ENCODE results near the gene DCST1.

Gene DCST1

DNA sequence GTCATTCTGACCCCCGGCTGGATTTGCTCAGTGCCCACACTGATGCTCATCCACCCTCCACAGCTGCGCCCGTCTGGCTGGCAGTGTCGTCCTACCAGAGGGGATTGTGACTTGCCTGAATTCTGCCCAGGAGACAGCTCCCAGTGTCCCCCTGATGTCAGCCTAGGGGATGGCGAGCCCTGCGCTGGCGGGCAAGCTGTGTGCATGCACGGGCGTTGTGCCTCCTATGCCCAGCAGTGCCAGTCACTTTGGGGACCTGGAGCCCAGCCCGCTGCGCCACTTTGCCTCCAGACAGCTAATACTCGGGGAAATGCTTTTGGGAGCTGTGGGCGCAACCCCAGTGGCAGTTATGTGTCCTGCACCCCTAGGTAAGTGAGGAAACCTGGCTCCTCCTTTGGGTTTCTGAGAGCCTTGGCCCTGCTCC lies 24.2 kb downstream of the DCST1 start:
- no peak for DNase-seq

DNA sequence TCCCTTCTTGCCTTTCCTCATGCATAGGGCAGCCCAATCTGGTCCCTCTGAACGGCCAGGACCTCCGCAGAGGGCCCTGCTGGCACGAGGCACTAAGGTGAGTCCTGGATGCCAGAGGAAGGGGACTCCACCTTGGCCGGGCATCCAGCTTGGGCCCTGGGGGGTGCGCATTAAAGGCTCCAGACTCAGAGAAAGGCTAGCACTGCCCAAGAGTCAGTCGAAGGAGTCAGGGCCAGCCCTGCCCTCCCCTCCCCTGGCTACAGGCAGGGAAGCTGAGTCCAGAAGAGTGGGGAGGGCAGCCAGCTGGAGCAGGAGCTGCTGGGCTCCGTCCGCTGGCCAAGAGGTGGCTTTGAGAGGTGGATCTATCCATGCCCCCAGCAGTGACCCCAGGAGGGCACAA lies 27.1 kb downstream of the DCST1 start:
- no peak for DNase-seq

DNA sequence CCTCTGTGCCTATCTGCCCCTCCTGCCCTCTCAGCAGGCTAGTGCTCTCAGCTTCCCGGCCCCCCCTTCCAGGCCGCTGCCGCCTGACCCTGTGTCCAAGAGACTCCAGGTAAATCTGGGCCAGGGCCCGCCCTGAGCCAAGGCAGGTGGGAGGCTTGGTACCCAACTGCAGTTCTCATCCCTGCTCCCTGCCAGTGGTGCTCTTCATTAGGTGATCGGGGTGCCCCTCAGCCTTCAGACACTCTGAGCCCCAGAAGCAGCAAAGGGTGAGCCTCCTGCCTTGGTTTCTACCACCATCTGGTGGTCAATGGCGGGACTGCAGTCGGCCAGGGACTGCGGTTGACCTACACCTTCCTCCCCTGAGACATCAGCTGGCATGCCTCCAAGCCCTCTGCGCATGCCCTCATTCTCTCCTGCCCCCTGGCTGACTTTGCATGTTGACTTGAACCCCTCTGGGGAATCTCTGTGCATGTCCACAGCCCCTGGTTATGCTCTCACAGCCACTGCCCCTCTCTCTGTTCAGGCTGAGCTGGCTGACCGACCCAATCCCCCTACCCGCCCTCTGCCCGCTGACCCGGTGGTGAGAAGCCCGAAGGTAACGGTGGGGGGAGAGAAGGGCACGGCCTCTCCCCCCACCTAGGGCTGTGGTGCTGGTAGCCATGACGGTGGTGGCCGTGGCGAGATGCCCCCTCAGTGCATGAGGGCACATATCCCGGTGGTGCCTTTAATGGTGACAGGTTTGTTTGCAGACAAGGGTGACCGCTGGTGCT lies 27.9 kb downstream of the DCST1 start:
- peak; percentile 71 for DNase-seq

DNA sequence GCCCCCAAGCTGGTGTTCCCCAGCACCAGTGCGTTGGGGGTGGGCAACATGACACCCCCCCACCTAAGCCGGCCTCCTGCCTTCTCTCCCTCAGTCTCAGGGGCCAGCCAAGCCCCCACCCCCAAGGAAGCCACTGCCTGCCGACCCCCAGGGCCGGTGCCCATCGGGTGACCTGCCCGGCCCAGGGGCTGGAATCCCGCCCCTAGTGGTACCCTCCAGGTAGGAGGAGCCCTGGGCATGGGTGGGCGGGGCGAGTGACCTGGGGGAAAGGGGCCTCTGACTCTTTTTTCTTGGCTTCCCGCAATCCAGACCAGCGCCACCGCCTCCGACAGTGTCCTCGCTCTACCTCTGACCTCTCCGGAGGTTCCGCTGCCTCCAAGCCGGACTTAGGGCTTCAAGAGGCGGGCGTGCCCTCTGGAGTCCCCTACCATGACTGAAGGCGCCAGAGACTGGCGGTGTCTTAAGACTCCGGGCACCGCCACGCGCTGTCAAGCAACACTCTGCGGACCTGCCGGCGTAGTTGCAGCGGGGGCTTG lies 28.6 kb downstream of the DCST1 start:
- no peak for DNase-seq

DNA sequence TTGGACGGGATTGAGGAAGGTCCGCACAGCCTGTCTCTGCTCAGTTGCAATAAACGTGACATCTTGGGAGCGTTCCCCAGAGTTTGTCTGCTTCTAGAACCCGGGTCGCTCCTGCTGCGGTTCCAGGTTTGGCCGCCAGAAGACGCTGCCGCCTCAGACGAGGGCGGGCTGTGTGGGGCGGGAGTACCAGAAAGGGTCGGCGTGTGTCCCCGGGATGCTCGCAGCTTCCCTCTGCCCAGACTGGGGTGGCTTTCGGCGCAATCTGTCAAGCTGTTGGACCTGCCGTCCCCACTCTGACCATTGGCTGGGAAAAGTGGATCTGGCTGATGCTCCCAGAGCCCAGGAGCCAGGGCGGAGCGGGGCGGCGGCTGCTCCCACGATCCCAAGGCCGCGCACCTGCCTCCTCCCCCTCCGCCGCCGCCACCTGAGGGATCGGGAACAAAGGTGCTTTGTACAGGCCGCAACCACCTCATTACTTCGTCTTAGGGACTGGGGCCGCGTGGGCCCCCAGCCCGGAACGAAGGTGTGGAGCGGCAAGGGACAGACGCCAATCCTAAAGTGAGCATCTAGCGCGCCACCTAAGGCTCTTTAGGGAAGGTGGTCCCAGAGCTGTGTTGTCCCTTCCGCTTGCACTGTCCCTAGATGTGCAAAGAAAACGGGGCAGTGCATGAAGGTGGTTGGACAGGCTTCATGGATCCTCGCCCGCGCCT lies 29.2 kb downstream of the DCST1 start:
- peak; percentile 33 for DNase-seq

DNA sequence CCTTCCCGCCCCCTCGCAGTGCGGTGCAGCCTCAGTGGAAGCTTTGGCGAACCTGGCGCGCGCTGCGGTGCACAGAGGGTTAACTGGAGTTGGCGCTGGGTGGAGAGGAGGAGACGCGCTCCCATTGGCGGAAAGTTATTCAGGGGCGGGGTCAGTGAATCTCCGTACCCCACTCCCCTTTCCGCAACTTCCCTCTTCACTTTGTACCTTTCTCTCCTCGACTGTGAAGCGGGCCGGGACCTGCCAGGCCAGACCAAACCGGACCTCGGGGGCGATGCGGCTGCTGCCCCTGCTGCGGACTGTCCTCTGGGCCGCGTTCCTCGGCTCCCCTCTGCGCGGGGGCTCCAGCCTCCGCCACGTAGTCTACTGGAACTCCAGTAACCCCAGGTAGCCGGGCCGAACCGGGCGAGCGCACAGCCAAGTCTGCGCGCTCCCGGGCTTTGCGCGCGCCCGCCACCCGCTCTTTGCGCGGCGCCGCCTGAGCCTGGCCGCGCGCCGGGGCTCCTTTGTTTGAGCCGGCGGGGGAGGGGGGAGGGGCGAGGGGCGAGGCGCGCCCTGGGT lies 30.0 kb downstream of the DCST1 start, which contains the start of gene EFNA4:
Gene EFNA4, plus strand, starts transcription at position 191 of the 561 bp plus-strand sequence. Its CDS starts 84 bp downstream, at position 275.
- DNase-seq, result peak; percentile 80

DNA sequence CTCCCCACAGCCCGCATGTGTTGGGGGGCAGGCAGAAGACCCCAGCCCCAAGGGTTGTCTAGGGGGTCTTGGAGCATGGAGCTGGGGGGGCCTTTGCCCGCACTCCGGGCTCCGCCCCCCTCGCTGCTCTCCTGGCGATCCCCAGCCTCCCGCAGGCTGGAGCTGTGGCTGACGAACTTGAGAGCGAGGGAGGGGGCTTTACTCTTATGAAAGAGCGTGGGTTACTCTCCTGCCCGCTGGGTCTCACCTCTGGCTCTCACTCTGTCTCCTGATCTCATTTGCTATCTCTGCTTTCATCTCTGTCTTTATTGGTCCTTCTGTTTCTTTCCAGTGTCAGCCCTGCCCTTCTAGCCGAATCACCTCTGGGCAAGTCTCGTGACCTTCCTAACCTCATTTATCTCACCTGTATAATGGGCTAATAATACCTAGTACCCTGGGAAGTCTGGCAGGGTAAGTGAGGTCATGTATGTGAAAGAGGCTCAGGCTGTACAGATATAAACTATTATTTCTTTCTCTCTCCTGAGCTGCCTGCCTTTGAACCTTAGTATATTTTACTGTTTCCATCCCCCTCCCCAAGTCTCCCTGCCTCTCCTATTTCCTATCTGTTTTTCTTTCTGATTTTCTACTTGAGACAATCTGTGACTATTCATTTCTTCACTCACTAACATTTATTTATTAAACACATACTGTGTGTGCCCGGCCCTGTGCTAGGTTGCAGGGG lies 30.6 kb downstream of the DCST1 start:
- DNase-seq, result no peak

DNA sequence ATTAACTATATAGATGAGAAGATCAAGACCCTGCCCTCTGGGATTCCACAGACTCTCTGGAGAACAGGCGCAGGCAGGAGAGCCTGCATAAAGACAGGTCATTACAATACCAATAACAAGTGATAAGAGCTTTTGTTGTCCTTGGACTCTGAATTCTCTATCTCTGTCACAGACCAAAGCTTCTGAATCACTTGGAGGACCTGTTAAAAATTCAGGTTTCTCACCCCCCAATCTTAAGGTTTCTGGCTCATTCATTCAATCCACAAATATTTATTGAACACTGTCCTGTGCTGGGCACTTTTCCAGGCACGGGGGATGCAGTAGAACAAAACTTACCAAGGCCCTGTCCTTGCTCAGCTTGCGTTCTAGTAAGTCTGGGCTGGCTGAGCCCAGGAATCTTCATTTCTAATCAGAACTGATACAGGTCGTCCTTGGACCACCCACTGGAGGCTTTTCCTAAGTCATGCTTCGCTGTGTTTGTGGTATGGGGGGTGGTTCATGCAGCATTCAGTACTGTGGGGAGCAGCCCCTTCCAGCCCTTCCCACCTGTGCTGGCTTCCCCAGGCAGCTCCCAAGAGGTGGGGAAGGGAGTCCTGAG lies 31.3 kb downstream of the DCST1 start:
- no peak for DNase-seq

DNA sequence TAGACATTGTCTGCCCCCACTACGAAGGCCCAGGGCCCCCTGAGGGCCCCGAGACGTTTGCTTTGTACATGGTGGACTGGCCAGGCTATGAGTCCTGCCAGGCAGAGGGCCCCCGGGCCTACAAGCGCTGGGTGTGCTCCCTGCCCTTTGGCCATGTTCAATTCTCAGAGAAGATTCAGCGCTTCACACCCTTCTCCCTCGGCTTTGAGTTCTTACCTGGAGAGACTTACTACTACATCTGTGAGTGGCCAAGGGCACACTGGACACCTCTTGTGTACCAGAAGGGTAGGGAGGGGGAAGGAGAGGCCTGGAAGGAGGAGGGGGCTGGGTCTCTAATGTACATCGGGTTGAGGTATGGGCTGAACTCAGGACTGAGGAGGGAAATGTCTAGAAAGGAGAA lies 33.2 kb downstream of the DCST1 start:
- DNase-seq, result no peak

DNA sequence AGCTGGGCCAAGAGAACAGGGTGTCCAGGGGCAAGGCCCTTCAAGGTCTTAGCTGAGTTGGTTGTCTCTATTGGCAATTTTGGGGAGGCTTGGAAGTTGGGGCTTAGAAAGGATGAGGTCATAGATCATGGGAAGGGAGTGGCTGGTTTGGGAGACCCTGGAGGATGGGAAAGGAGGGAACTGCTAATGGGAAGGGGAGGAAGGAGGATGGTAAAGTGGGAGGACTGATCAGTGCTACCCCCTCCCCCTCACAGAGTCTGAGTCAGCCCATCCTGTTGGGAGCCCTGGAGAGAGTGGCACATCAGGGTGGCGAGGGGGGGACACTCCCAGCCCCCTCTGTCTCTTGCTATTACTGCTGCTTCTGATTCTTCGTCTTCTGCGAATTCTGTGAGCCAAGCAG lies 35.0 kb downstream of the DCST1 start:
- no peak for DNase-seq

DNA sequence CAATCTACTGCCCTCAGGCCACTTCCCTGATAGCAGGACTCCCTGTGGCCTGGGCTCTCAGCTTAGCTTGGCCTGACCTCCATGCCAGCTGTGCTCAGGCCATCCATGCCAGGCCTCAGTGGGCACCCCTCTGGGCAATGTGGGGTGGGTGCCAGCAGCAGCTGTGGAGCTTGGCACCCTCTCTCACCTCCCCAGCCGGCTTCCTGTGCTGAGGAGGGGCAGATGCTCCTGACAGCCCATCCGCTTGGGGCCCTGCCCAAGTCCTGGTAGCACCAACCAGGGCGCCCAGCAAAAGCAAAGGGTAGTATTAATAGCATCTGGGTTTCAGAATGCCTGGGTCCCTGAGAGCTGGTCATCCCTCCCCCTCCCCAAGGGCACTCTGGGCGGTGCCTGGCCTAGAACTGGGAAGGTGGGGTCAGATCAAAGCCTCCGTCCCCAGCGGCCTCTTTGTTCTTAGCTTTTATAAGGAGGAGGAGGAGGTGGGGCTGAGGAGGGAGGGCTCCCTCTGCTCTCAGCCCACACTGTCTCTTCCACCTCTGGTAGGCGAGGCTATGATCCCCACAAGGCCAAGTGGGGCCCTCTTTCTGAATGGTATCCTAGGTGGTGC lies 36.0 kb downstream of the DCST1 start:
- DNase-seq, result no peak

DNA sequence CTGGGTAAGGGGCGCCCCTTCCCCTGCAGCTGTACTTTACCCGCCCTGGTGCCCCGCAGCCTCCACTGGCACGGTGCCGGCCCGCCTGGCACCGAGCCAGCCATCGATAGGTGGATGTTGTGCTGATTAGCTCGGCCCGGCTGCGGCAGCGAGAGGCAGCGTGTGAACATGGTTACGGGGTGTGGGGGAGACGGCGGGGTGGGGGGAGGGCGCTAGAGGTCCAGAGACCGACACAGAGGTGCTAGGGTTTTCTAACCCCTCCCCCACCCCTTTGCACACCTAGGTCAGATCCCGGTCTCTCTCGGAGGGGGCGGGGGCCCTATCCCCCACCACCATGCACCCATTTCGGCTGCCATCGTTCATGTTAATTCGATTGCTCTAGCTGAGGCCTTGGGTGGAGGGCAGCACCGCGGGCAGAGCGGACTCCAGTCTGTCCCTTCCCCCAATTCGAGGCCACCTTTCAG lies 36.6 kb downstream of the DCST1 start:
- no peak for DNase-seq

DNA sequence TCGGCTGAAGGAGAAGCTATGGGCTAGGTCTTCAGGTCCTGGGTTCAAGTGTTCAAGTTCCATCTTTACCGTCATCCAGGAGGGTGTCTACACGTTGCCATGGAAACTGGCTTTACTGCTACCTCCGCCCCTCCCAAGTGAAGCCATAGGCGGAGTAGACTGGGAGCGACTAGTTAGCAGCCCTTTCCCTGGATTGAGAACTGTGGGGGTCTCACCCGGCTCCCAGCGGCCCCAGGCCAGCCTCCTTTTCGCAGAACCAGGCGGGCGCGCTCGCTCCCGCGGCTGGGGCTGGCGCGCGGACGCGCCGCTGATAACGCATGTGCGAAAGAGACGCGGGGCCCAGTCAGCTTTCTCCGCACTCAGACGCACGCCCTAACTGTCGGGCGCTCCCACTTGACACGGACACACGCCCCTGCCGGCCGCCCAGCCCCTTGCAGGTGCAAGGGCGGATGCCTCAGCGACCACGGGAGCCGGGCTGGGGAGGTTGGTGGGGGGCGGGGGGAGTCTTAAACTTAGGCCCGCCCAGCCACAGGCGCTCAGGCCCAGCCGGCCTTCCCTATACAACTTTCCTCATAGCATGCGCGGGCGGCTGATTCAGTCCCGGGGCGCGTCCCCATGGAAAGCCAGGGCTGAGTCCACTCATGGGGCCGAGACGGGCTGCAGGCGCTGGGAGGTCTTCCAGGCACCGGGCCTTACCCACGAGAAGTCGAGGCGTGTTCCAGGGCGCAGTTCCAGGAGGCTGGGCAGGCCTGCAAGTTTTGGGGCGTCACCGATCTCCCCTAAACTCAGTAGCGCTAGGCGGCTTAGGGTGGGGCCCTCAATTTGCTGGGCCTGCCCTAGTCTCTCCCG lies 37.3 kb downstream of the DCST1 start:
- peak; percentile 65 for DNase-seq

DNA sequence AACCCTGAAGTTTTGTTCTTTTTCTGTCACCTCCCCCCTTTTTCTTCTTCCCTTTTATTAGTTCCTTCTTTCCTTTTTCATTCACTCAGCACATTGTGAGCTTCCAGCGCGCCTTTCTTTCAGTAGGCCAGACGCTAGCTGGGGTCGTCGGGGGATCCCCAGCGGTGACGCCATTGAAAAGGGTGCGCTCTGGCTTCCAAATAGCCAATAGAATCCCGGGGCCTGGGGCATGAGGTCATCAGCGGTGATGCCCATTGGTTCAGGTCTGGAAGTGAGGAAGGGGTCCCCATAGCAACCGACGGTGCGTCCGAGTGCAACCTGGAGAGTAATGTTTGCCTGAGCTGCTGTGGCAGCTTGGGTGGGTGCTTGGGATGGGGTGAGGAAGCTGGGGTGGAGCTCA lies 38.1 kb downstream of the DCST1 start:
- no peak for DNase-seq

DNA sequence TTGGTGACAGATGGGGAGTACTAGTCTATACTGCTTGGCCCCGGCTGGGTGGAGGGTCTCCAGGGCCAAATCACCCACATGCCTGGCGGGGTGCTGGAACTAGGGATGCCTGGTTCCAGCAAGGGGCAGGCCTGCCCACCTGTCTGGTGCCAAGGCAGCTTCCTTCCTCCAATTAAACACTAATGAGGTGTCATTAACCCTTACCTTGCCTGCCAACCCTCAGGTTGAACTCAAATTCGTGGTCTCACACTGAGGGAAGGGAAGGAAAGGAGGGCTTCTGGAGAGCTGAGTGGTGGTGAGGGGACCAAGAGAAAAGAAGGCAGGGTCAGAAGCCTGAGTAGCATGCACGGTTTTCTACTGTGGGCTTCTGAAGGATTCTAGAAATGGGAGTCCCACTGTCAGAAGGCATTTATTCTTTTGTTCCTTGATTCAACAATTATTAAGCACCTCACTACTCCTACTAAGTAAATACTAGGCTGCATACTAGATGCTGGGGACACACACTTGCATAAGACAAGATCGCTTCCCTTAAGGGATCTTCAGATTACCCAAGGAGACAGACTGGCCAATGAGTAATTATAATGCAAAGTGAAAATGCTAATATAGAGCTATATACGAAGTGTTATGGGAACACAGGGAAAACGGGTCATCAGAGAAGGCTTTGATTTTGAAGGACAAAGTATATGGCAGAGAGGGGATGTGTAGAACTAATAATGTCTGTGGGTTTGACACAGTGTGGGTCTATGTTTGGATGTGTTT lies 39.1 kb downstream of the DCST1 start:
- DNase-seq, result no peak

DNA sequence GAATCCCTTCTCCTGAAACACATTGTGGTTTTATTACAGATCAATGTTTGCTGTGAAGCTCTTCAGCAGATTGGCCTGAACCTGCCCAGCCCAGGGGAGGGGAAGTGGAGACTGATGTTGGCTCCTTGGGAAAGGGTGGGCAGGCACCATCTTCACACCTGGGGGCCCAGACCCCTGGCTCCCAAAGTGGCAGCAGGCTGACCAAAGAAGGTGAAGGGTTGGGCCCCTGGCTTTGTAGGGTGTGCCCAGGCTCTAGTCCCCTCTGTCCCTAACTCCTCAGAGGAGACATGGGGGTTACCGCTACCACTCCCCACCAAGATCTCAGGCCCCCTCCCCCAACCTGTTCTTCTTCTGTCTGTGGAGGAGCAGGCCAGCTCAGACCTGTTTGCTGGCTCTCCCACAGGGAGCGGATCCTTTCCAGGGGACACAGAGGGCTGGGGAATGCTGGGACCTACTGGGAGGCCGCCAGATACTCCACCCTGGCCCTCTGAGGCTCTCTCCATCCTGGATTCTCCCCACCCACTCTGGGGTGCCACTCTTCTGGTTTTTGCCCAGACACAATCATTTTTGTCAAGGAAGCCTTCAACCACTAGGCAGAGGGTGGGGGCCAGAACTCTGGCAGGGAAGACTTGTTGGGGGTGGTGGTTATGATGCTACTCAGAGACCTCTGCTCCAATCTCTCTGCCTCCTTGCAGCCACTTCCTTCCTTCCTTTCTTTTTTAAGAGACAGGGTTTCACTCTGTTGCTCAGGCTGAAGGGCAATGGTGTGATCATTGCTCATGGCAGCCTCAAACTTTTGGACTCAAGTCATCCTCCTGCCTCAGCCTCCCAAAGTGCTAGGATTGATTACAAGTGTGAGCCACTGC lies 40.0 kb downstream of the DCST1 start:
- DNase-seq, result no peak

DNA sequence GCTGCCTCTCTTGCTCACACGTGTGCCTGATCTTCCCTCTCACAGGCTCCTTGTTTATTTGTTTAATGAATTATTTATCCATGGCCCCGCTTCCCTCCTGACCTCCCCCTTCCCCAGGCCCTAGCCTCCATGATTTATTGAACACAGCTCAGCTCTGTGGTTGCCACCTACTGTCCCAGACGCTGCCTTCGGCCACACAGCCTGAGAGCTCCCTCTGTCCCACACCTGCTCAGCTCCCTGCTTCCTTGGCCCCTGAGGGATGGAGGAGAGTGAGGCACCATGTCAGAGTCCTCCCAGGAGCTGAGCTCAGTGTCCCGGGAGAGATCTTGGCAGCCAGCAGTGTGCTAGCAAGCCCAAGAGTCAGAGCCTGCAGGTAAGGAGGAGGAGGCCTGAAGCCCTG lies 41.9 kb downstream of the DCST1 start:
- DNase-seq, result no peak

DNA sequence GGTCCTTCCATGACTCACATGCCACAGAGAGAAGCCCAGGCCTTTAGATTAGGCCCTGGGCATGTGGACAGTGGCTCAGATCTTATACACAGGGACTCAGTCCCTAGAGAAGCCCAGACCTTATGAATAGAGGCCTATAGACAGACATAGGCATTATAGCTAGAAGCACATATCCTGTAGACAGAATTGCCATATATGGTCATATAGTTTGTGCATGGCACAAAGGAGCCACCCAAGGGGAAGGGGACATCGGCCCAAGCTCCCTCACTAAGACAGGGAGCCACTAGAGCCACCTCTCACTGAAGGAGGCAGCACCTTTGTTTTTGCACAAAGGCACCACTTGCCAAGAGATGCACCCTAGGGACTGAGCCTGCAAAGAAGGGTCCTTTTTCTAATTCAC lies 42.7 kb downstream of the DCST1 start:
- DNase-seq, result no peak

DNA sequence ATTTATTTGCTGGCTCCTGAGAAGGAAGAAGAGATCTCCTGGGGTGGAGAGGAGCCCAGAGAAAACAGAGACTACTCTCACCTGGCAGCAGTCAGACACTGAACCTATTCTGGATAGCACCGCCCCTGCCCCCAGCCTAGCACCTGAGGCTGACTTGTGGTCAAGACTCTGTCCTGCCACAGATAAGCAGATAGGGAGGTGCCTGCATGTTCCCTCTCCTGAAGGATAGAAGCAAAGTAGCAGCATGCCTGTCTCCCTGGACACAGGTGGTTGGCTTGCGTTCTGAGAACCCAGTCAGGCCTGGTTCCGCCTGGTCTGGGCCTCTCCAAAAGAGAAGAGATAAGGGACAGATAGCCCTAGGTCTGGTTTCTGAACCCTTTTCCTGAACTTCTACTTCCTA lies 43.7 kb downstream of the DCST1 start:
- no peak for DNase-seq

Measured in HCEC 1CT (cell line).